ENCODE results near the gene CCDC33. TPM values are rescaled to one million over a fixed set of nuclear protein-coding genes. Genes with fewer than 3 reads are reported as not detected.

Gene CCDC33
- total RNA-seq, 1 experiment from 2014 or later, result 0.77 TPM

- no peaks in the 10 kb centered on the region for H3K36me3 ChIP-seq (ENCODE audit: low read depth, low read length)
- H3K27me3 ChIP-seq (ENCODE audit: low read length), result no peaks in the 10 kb centered on the region
- no TSS peak for BruUV-seq (replicated peaks)
- no peaks in the 10 kb centered on the region for H3K79me2 ChIP-seq (ENCODE audit: low read length)
- no peaks in the 10 kb centered on the region for H4K20me1 ChIP-seq (ENCODE audit: low read length)
- H3K4me2 ChIP-seq (ENCODE audit: low read length), result no peak overlapping the region
- ATAC-seq (no peak), DNase-seq (no peak)
- no peaks in the 10 kb centered on the region for H3F3A ChIP-seq (ENCODE audit: low read length, unreplicated experiment)
- CTCF ChIA-PET, result no interaction called here
- no peak overlapping the region for H2AFZ ChIP-seq (ENCODE audit: low read length)
- no peak for TF ChIP-seq EZH2 (IDR thresholded peaks at IDR 0.05; ENCODE audit: low read length, unreplicated experiment)
- TF ChIP-seq EZH2phosphoT487 (IDR thresholded peaks at IDR 0.05; ENCODE audit: borderline replicate concordance, low read length), result no peak
- no peak for TF ChIP-seq CTCF (conservative IDR thresholded peaks at IDR 0.05; ENCODE audit: low read depth, low read length)
- no peaks in the 10 kb centered on the region for H3K9me2 ChIP-seq (replicated peaks; ENCODE audit: low read length)
- no peak overlapping the region for H3K4me3 ChIP-seq (ENCODE audit: low read length)
- H3K4me1 ChIP-seq (ENCODE audit: insufficient read depth, low read length), result no peaks in the 10 kb centered on the region
- H3K9ac ChIP-seq (ENCODE audit: low read length), result no peak overlapping the region
- intact Hi-C loops (cut with micrococcal nuclease), result loop anchor here (5.0 kb wide), 1 partner anchor 197 kb away; no protein-coding TSS in a partner anchor
- no peak overlapping the region for H3K27ac ChIP-seq (ENCODE audit: low read length)
- no peaks in the 10 kb centered on the region for H3K9me3 ChIP-seq (ENCODE audit: low read length)
- POLR2A ChIA-PET (ENCODE audit: unreplicated experiment), result no interaction called here
Measured at GRCh38 chr15:74324714-74325113, 88.6 kb downstream of the CCDC33 start.

GRCh38 chr15:74326746-74327145, 90.6 kb downstream of the CCDC33 start:
- TF ChIP-seq CTCF (conservative IDR thresholded peaks at IDR 0.05; ENCODE audit: low read depth, low read length) (no peak), EZH2phosphoT487 (IDR thresholded peaks at IDR 0.05; ENCODE audit: borderline replicate concordance, low read length) (no peak), EZH2 (IDR thresholded peaks at IDR 0.05; ENCODE audit: low read length, unreplicated experiment) (no peak)
- ChIA-PET CTCF (no interaction called here), POLR2A (ENCODE audit: unreplicated experiment) (no interaction called here)
- no TSS peak for BruUV-seq (replicated peaks)
- DNase-seq, result no peak
- Histone ChIP-seq H3K27ac (ENCODE audit: low read length) (no peak overlapping the region), H3K79me2 (ENCODE audit: low read length) (no peaks in the 10 kb centered on the region), H3K4me2 (ENCODE audit: low read length) (no peak overlapping the region), H2AFZ (ENCODE audit: low read length) (no peak overlapping the region), H3K4me1 (ENCODE audit: insufficient read depth, low read length) (no peaks in the 10 kb centered on the region), H3K4me3 (ENCODE audit: low read length) (no peak overlapping the region), H3K9me3 (ENCODE audit: low read length) (no peaks in the 10 kb centered on the region), H3K27me3 (ENCODE audit: low read length) (no peaks in the 10 kb centered on the region), H3K36me3 (ENCODE audit: low read depth, low read length) (no peaks in the 10 kb centered on the region), H3F3A (ENCODE audit: low read length, unreplicated experiment) (no peaks in the 10 kb centered on the region), H3K9me2 (replicated peaks; ENCODE audit: low read length) (no peaks in the 10 kb centered on the region), H4K20me1 (ENCODE audit: low read length) (no peaks in the 10 kb centered on the region), H3K9ac (ENCODE audit: low read length) (no peak overlapping the region)
- no peak for ATAC-seq
- intact Hi-C loops (cut with micrococcal nuclease), result no loop called here

- intact Hi-C loops (cut with micrococcal nuclease), result no loop called here
- POLR2A ChIA-PET (ENCODE audit: unreplicated experiment), result no interaction called here
- no peak for ATAC-seq
Measured at GRCh38 chr15:74327756-74328155, 91.6 kb downstream of the CCDC33 start.

More at GRCh38 chr15:74327756-74328155, 91.6 kb downstream of the CCDC33 start:
- Histone ChIP-seq H2AFZ (ENCODE audit: low read length) (no peak overlapping the region), H4K20me1 (ENCODE audit: low read length) (no peaks in the 10 kb centered on the region), H3F3A (ENCODE audit: low read length, unreplicated experiment) (no peaks in the 10 kb centered on the region), H3K79me2 (ENCODE audit: low read length) (no peaks in the 10 kb centered on the region), H3K36me3 (ENCODE audit: low read depth, low read length) (no peaks in the 10 kb centered on the region), H3K4me2 (ENCODE audit: low read length) (no peak overlapping the region), H3K9me2 (replicated peaks; ENCODE audit: low read length) (no peaks in the 10 kb centered on the region), H3K9me3 (ENCODE audit: low read length) (no peaks in the 10 kb centered on the region), H3K4me3 (ENCODE audit: low read length) (no peak overlapping the region), H3K4me1 (ENCODE audit: insufficient read depth, low read length) (no peaks in the 10 kb centered on the region), H3K27me3 (ENCODE audit: low read length) (no peaks in the 10 kb centered on the region), H3K27ac (ENCODE audit: low read length) (no peak overlapping the region), H3K9ac (ENCODE audit: low read length) (no peak overlapping the region)
- DNase-seq, result no peak
- CTCF ChIA-PET, result no interaction called here
- no TSS peak for BruUV-seq (replicated peaks)
- TF ChIP-seq CTCF (conservative IDR thresholded peaks at IDR 0.05; ENCODE audit: low read depth, low read length), result no peak
- TF ChIP-seq EZH2phosphoT487 (IDR thresholded peaks at IDR 0.05; ENCODE audit: borderline replicate concordance, low read length), result no peak
- TF ChIP-seq EZH2 (IDR thresholded peaks at IDR 0.05; ENCODE audit: low read length, unreplicated experiment), result no peak

Measured in PC-3 (cell line).